HG03196 (cell line): Measurements from ENCODE around the gene STX3.
"Not testable (repeated sequence)": the region's sequence is repeated elsewhere in the genome, so short reads cannot be mapped to it uniquely, and the experiment has no call there.

ENCODE experiments used
- ATAC-seq: cut with Tn5 transposase; IDR thresholded peaks from one replicate; pipeline ENCODE4 v1.9.1; 2021; ENCODE audit not compliant: unreplicated experiment

The STX3 gene

DNA sequence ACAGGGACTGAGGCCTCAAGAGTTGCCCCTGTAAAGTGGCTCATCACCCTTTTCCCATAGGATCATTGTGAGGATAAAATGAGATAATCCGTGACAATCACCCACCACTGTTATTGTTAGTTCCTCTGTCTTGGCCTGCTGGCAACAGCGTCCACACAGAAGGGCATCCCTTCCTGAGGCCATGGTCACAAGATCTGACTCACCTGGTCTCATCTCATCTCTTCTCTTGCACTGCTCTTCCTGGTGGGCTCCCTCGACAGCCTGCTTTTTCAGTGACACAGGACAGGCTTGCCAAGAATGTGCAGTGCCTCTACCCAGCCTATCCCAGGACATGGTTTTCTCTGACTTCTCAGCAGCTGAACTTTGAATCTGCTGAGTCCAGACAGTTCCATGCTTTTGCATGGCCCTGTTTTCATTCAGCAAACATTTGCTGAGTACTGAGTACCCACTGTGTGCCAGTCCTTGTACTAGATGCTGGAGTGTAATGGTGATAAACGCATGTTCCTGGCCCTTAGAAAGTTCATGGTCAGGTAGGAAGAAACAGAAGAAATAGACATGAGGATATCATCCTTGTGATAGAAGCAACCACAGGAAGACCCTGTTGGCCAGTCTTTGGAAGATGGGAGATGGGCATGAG, 3.3 kb downstream of the STX3 start:
- ATAC-seq, result no peak

DNA sequence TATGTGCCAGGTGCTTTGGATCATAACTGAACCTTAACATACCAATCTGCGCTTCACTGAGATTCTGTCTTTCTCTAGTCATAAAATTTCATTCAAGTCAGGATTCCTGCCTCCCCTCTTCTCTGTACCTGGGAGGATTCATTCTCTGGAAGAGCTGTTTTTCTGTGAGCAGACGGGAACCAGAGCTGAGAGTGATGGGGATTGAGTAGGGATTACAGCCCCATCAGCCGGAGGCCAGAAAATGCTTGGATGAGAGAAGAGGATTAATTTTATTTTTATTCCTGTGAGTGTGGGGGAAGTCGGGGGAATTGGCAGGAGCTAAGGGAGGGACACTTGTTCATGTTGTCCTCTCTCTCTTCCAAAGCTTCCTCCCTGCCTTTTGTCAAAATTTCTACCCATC, 4.7 kb downstream of the STX3 start:
- no peak for ATAC-seq

DNA sequence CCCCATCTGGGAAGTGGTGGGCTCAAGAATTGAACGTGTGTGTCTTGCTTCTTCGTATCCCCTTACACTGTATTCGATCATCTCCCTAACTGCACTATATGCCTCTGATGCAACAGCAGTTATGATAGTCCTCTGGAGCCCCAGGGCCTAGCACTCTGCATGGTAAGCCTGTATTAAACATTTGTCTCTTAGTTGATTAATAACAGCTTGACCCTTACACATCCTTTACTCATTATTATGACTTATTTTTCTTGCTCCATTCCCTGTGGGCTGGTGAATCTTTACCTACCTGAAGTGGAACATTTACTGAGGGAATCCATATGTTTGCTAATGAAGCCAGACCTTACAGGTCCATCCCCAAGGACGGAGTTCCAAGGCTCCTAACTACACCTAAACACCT, 5.6 kb downstream of the STX3 start:
- ATAC-seq, result no peak

DNA sequence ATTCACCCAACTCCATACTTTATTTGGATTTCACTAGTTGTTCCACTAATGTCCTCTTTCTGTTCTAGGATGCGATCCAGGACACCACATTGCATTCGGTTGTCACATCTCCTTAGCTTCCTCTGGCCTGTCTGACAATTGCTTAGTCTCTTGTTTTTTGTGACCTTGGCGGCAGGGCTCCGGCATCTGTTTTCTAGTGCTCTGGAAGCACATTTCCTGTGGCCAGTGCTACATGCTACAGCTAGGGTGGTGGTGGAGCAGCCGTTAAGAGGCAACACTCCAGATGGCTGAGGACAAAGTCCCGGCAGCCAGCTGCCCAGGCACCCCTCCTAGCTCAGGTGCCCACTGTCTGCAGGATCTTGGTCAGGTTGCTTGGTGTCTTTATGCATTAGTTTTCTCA, 6.8 kb downstream of the STX3 start:
- no peak for ATAC-seq

DNA sequence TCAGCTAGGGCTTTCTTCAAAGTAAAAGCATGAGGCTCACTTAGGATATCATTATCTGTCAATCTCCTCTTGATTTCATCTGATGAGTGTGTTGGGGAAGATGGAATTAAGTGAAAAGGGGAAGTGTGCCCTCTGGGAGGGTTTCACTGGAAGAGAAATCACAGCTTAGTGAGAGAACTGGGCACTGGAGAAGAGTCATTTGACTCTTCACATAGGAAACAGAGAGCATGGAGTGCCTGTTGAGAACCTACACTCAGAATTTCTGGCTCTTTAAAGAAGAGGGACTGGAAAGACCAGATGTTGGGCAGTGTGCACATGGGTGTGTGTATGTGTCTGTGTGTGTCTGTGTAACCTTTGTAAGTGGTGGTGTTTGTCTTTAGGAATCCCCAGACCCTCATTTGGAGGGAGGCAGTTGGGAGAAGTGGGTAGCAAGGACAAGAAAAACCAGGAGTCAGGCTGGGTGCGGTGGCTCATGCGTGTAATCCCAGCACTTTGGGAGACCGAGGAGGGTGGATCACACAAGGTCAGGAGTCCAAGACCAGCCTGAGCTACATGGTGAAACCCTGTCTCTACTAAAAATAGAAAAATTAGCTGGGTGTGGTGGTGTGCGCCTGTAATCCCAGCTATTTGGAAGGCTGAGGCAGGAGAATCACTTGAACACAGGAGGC, 10.0 kb downstream of the STX3 start:
- no peak for ATAC-seq

DNA sequence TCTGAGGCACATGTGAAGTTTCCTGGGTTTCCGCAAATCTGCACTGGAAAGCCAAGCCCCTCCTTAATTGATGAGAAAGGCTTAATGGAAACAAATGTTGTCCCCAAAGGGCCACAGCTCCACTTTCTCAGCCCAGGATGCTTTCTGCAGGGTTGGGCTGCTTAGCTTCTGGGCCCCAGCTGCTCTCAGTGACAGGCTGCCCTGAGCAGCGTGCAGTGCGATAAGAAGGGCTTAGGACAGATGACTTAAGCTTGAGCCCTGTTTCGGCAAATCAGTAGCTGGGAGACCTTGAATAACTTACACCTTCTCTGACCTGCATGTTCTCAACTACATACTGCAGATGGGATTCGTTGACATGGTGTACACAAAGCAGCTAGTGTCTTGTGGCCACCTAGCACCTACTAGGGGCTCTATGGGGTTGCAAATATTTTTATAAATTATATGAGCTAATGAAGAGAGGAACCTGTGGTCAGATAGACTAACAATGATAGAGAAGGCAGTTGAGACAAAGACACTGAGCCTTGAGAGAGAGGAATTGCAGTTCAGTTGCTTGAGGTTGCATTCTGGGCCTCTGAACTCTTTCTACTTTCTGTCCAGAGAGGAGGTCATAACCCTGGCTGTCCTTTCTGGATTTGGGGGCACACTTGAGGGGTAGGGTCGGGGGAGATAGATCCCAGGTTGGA, 11.5 kb downstream of the STX3 start:
- ATAC-seq, result no peak

DNA sequence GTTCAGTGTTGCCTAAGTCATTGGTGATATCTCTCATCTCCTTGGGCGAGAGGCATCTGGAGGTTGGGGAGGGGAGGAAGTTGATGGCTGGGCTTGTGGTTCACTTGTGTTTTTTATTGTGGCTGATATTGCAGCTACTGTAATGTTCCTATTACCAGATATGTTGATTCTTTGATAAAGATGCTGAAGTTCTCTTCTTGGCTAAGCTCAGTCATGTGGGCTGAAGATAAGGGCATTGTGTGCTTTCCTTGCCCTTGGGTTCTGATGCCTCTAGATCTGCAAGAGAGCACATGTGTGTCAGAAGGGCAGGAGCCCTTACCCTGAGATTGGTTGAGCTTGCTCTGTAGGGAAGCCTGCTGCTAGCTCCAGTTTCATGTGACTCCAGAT, 12.0 kb downstream of the STX3 start:
- no peak for ATAC-seq

DNA sequence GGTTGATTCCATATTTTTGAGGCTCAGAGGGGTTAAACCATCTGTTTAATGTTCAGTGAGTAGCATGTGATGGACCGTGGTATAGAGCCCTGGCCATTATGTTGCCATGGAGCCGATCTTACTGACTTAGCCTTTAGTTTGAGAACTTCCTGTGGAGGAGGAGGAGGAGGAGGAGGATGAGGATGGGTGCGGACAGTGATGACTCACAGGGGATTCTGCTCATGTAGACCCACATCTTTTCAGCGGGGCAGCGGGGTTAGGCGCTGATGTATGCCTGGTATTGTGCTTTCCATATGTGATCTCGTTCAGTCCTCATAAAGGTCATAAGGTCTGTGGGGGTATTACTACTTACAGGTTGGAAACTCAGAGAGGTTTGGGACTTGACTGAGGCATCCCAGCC, 13.9 kb downstream of the STX3 start:
- no peak for ATAC-seq

DNA sequence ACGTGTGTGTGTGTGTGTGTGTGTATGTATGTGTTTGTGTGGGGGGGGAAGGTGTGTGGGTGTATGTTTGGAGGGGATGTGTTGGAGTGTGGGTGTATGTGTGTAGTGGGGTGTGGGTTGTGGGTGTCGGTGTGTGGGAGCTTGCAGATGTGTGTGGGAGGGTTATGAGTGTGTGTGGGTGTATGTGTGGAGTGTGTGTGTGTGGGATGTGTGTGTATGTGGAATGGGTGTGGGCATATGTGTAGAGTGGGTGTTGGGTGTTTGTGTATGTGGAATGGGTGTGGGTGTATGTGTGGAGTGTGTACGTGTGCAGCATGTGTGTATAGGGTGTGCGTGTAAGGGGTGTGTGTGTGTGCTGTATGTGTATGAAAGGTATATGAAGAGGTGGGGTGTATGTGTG, 14.7 kb downstream of the STX3 start:
- no peak for ATAC-seq

DNA sequence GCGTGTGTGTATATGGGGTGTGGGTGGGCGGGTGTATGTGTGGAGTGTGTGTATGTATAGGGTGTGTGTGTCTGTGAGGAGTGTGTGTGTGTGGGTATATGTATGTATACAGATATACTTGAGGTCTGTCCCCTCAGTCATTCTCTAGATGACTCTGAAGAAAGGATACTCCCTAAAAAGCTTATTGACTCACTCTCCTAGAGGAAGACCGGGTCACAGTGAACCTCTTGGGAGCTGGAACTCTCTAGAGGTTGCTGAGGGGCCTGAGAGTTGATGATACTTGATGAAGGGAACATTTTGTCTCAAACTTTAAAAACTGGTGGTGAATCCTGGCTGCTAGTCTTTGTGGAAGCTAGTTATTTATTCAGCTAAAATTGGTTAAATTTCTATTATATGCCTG, 15.1 kb downstream of the STX3 start:
- no peak for ATAC-seq

DNA sequence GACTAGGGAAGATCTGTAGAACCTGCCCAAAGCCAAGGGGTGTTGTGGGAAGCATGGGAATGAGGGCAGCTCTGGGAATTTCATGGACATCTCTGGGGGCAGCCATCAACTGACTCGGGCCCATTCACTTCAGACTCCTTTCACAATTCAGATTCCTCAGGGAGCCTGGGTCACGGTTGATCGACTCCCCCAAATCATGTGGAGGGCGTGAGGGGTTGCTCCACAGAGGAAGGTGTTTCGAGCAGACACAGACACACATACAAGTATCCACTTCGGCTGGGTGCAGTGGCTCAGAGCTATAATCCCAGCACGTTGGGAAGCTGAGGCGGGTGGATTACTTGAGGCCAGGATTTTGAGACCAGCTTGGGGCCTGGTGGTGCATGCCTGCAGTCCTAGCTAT, 15.7 kb downstream of the STX3 start:
- ATAC-seq, result no peak

DNA sequence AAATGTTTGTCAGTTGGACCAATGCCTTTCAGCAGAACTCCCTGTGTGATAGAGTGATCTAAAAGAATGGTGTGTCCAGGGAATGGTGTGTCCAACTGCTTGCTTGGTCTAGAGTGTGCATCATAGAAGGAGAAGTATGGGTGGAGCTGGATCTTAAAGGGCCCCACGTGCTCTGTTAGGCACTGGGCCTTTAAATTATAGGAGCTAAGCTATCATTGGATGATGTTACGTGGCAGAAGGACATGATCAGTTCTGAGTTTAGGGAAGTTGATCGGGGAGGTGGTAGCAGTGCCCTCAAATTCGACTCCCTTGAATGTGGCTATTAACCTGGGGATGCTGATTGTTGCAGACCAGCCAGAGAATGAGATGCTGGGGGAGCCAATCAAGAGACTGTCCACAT, 16.4 kb downstream of the STX3 start:
- no peak for ATAC-seq

DNA sequence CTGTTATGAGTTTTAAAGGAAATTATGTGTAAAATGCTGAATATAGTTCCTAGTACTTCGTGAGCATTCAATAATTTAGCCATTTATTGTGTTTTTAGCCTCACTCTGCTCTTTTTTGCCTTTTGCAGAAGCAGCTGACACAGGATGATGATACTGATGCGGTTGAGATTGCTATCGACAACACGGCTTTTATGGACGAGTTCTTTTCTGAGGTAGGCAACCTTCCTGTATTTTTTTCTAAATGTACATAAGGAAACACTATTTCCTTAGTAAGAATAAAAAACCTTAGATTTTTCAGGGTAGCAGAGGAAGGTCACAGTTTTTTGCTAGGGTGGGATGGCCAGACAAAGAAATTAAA, 17.9 kb downstream of the STX3 start:
- ATAC-seq, result no peak

DNA sequence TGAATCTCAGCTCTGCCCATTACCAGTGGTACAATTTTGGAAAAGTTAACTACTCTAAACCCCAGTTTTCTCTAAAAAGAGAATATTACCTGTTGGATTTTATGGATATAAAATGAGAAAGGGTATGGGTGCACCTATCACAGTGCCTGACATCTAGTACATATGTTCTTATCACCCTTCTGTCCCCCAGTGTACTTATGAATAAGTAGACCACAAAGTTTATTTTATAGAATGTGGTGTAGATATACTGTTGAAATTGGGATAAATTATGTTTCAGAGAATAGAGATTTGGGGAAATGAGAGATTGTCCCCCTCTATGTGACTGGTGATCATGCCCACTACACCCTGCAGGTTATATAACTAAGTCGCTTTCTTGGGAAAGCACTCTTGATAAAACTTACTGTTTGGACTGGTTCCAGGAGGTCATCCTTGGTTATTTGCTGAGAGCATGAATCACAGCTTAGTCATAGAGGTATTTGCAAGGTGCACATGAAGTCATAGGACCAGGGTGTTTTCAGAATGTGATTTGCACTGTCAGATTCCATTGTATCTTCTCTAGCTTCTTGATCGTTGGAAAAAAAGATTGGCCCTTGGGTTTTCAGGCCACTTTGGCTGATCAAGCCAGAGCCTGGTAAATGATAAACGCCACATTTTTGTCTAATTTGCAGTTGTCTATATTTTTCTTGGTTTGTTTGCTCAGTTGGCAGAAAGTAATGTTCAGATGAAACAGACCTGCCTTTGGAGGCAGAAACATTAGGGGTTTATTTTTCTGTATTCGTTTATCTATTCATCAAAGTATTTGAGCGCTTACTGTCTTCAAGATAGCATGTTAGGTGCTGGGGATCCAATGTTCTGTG, 21.3 kb downstream of the STX3 start:
- ATAC-seq, result no peak

DNA sequence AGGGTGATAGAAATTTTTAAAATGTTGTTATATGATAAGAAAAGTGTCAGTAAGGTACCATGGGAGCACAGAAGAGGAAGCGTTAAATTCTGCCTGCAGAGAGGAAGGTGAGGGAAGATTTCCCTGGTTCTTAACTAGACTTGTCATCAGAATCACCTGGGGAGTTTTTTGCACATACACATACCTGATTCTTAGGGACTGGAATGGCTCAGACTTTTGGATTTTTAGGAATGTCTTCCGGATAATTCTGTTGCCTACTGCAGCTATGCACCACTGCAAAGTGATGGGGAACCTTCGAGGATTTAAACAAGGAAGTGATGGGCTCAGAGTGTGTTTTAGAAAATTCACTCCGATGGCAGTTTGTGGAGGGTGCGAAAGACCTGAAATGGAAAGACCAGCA, 21.9 kb downstream of the STX3 start:
- ATAC-seq, result no peak

DNA sequence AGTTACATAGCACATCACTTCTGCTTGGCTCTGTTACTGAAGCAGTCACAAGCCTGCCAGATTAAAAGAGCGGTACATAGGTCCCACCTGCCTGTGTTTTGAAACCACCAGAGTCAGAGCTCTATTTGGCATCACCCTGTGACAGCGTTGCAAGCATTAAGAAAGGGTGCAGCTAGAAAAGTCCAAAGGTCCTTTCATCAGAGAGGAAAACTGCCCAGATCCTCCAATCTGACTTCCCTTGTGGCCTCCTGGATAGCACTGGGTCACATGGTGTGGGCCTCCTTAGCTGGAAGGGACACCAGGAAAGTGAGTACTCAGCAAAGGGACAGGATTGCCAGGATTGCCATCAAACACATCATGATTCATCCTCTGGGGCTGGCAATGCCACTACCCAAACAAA, 22.9 kb downstream of the STX3 start:
- ATAC-seq, result no peak

DNA sequence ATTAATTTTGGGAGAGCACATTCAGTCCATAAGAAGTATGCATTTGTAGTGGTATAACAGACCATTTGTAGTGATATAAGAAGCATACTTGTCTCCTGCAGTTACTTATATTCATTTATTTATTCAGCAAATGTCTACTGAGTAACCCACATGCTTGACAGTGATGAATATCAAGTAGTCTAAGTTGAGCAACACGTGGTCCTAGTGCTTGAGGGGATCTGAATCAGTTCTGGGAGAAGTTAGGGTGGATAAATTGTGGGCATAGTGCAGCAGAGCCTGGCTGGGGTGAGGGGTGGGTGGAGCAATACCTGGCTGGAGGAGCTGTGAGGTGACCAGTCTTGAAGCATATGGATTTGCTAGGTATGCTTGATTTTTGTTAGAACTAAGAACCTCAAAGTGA, 24.3 kb downstream of the STX3 start:
- no peak for ATAC-seq

DNA sequence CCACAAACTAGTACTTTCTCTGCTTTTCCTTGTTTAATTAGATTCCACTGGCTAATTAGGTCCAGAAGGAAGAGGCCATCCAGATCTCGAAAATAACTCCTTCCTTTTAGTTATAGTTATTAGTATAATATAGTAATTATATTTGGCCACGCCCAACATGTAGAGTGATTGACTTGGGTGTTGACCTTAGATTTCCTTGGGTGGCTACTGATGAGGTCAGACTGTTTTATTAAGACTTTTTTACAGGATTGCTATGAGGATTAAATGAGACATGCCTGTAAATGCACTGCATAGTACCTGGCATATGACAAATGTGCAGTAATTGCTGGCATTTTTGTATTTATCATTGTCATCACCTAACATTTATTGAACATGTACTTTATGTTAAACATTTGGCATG, 26.9 kb downstream of the STX3 start:
- no peak for ATAC-seq

DNA sequence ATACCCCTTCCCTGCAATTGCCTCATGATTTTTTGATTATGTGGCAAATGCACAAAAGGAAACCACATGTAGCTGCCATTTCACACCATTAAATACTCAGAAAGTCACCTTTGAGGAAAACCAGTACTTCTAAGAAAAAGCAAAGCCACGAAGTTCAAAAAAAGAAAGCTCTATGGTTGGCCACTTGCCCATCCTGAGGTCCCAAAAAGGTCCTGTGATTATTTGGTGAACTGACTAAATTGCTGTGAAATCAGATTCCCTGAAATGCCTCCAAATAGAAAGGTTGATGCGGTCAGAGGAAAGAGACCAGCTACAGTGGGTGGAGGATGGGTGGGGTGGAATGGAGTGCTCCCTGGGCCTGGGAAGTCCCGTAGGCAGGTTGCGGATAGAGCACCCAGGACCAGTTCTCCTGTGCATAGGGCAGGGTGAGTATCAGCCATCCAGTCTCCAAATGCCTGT, 28.5 kb downstream of the STX3 start:
- no peak for ATAC-seq

DNA sequence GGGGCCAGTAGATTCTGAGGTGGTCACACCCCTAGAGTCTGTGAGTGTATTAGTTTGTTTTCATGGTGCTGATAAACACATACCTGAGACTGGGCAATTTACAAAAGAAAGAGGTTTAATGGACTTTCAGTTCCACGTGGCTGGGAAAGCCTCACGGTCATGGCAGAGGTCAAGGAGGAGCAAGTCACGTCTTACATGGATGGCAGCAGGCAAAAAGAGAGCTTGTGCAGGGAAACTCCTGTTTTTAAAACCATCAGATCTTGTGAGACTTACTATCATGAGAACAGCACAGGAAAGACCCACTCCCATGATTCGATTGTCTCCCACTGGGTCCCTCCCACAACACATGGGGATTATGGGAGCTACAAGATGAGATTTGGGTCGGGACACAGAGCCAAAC, 29.3 kb downstream of the STX3 start:
- not testable (repeated sequence) for ATAC-seq

DNA sequence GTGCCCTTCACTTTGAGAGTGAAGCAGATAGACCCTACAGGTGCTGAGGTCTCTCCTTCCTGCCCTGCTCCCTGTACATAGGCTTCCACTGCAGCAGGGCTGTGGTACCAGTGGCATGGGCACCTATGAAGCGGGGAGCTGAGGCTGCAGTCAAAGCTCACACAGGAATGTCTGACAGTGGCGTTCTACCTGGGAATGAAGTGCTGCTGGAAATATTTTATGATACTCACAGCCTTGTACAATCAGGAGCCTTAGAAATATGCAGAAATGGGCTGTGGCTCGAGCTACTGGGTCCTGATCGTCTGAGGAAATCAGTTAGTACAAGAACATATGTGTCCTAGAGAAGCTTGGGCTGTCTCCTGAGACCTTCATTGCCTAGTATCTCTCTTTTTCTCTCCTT, 30.6 kb downstream of the STX3 start:
- ATAC-seq, result no peak

DNA sequence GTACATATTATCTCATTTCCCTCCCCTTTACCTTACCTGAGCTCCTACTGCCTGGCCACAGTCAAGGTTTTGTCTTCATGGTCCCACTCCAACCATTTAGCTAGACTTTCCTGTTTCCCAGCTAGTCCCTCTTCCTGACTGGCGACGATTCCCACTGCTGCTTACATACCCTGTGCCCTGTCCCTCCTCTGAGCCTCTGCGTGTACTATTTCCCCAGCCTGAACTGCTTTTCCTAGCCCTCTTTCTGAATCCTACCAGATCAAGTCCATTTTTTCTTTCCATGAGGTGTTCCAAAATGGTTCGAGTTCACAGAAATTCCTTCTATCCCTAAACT, 32.0 kb downstream of the STX3 start:
- no peak for ATAC-seq
